CD4-positive, alpha-beta T cell treated with Interleukin-15 for 4 hours (primary cell): ENCODE results near the gene NOL4.

Source experiments
- DNase-seq: peaks from one replicate; pipeline ENCODE4 v3.0.0-alpha.2; 2020; ENCODE audit warnings: low spot score

The NOL4 gene

GRCh38 chr18:34189656-34190435 is 34.9 kb downstream of the NOL4 start:
- no peak for DNase-seq
